ENCODE data around the gene ADISSP.

The ADISSP gene

GRCh38 chr20:3720626-3721025, 46.9 kb downstream of the ADISSP start:
- no peak for DNase-seq (ENCODE audit: extremely low read depth in 1 of 2, low read depth in 1 of 2)

DNA sequence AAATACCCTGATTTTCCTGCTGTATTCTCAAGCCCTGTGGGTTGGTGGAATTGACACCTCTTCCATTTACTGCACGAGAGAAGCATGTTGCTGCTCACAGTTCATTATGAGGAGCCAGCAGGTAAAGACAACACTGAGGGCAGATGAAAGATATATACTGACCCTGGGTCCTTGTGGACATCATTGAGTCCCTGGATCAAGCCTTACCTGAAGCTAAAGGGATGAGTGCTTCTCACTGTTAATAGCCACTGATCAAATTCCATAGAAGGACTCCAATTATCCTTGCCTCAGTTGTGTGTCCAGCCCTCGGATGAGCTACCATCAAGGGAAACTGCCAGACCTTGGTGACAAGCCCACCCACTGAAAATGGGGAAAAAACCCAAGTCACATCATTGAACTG, 47.5 kb downstream of the ADISSP start:
- no peak for DNase-seq (ENCODE audit: extremely low read depth in 1 of 2, low read depth in 1 of 2)

DNA sequence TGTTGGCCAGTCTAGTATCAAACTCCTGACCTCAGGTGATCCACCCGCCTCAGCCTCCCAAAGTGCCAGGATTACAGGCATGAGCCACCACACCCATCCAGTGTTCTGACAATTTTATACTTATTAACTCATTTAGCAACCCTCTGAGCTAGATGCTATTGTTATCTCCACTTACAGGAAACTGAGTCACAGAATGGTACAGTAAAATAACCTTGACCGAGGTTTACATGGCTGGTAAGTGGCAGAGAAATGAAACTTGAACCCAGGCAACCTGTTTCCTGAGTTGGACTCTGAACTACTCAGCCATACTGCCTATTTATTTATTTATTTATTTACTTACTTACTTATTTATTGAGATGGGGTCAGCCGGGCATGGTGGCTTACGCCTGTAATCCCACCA, 48.5 kb downstream of the ADISSP start:
- no peak for DNase-seq (ENCODE audit: extremely low read depth in 1 of 2, low read depth in 1 of 2)

DNA sequence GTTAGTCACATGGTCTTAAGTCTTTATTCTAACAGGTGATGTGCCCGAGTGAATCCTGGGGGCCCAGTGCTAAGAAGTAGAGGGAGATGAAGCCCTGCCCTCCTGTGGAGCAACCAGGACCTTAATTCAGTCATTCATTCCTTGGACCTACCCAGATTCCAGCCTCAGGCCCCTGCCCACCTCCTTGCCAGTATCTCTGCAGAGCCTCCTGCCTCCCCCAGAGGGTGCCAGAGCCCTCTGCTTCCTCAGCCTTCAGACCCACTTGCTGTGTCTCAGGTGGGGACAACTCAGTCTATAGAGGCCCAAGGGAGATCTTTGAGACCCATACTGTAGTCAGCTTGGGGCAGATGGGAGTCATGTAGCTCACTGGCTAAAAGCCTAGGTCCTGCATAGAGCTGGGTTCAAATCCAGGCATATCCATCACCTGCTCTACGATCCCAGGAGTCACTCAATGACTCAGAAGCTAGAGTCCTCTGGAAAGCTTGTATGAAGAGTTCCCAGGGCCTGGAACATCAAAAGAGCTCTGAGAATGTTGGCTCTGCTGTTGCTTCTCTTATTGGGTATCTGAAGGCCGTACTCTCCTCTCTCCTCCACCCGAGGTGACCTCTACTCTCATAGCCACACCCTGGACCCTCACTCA, 51.2 kb downstream of the ADISSP start:
- DNase-seq (ENCODE audit: extremely low read depth in 1 of 2, low read depth in 1 of 2) = no peak

DNA sequence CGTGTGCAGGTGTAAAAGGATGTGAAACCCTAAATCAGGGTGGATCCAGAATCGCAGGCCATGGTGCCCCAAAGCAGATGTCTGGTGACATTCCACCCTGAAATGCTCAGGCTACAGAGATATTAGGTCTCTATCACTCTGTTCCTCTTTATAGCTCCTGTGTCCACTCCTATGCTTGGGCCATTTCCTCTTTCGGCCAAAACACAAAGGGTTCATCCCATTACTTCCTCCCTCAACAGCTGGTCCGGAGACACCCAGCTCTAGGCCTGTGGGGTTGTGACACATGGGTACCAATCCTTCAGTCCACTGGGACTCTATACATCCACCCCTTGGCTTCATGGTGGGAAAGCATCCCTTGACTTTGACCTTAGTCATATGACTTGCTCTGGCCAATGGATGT, 53.5 kb downstream of the ADISSP start:
- no peak for DNase-seq (ENCODE audit: extremely low read depth in 1 of 2, low read depth in 1 of 2)

DNA sequence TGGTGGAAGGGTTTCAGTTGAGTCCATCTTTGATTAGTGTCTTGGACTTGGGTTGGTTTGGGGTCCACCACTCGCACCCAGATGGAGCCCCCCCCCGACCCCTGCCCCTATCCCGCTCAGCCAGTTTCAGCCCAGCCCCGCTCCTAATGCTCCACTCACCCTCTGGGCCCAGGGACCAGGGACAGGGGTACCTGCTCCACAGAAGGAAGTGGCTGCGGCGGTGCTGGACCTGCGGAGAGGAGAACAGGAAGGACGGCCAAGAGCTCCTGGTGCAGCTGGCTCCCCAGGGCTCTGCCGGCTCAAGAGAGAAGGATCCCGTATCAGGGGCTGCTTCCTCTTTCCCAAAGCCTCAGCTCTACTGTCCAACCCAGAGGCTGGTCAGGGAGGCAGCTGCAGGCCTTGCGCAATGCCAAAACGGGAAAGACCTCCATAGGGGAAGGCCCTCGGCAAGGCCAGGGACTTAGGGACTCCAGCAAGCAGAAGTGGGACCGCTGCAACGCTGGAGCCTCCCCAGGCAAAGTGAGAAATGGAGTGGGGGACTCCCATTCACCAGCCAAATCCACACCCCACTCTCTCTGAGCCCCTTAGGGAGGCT, 55.2 kb downstream of the ADISSP start, which contains the start of gene SIGLEC1:
SIGLEC1 (minus strand) TSS at position 322 of the 595 bp plus-strand sequence. CDS start 5,472 bp downstream, outside the sequence.
- no peak for DNase-seq (ENCODE audit: extremely low read depth in 1 of 2, low read depth in 1 of 2)

DNA sequence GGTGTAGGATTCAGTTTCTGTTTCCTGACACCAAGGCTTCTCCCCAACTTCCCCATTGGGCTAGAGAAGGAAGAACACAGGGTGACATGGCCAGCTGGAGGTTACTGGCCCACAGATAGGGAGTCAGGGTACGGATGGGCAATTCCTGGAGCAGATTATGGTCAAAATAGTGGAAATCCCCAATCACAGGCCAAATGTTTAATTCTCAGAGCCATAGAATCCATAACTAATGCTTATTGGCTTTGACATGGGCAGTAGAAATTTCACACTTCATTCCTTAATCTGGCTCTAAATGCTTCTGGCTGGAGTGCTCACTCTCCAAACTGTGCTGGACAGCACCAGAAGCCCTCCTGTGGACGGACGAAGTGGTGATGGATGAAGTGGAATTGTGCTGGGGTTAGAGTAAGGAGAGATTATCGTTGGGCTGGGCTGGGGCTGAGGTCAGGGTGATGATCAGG, 56.0 kb downstream of the ADISSP start:
- no peak for DNase-seq (ENCODE audit: extremely low read depth in 1 of 2, low read depth in 1 of 2)

GRCh38 chr20:3710703-3711483, 56.7 kb downstream of the ADISSP start:
- peak; percentile 34 to 67 for DNase-seq (ENCODE audit: extremely low read depth in 1 of 2, low read depth in 1 of 2)

- DNase-seq (ENCODE audit: extremely low read depth in 1 of 2, low read depth in 1 of 2) = no peak
Observed at GRCh38 chr20:3710011-3710466, 57.5 kb downstream of the ADISSP start.

DNA sequence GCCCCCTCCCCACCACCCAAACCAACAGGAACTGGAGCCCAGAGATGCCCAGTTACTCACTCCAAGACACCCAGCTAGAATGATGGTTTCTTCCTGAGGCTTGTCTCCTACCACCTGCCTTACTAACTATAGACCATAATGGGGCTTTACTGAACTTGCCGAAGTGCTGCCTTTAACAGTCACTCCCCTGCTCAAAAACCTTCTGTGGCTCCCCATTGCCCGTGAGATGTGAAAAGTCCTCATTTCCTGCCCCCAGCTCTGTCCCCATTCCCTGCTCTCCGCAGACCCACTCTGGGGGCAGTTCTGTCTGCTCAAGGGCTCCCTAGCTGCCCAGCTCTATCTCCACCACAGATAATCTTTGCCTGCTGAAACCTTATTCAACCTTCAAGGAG, 60.0 kb downstream of the ADISSP start:
- no peak for DNase-seq (ENCODE audit: extremely low read depth in 1 of 2, low read depth in 1 of 2)

DNA sequence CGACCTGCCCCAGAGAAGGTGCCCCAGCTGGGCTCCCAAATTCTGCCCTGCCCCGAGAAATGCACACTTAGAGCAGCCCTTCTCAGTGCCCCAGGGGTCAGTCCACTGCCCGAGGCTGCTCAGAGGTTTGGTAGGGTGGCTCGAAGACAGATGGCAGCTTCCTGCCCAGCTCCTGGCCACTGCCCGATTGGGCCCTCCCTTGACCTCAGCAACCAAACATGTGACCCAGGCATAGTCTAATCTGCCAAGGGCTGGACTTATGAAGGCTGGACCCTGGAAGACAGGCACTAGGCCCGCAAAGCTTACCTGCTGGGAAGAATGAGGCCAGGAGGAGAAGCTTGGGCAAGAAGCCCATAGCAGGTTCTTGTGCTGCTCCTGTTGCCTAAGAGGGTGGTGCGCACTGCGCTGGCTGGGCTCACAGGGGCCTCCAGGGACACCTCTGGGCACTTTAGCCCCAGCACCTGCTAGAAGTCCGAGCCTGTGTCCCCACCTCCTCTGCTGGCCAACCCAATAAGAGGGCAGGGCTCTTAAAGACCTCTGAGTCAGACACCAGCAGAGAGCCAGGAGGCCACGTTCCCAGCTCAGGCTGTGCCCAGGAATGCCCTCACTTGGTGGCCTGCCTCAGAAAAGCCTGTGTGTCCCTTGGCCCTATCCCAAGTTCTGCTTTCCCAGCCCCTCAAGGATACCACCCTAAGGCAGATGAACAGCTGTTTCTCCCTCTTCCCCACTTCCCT, 60.6 kb downstream of the ADISSP start:
- DNase-seq (ENCODE audit: extremely low read depth in 1 of 2, low read depth in 1 of 2) = no peak

GRCh38 chr20:3705970-3706739, 61.4 kb downstream of the ADISSP start:
- no peak for DNase-seq (ENCODE audit: extremely low read depth in 1 of 2, low read depth in 1 of 2)

- no peak for DNase-seq (ENCODE audit: extremely low read depth in 1 of 2, low read depth in 1 of 2)
Observed at GRCh38 chr20:3705491-3705969, 62.0 kb downstream of the ADISSP start.

- DNase-seq (ENCODE audit: extremely low read depth in 1 of 2, low read depth in 1 of 2) = no peak
Observed at GRCh38 chr20:3704087-3704486, 63.5 kb downstream of the ADISSP start.

Measured in activated CD8-positive, alpha-beta memory T cell treated with anti-CD3 and anti-CD28 coated beads for 1 hour (primary cell).